Measurements from ENCODE around the gene SCN1A. TPM values are rescaled to one million over a fixed set of nuclear protein-coding genes. Genes with fewer than 3 reads are reported as not detected.
A peak's percentile ranks its signal among the peaks of the same experiment; 100 is the strongest.

The SCN1A gene
- total and polyA plus RNA-seq, 2 experiments from 2014 or later: 0.08 TPM; not detected in 1

DNA sequence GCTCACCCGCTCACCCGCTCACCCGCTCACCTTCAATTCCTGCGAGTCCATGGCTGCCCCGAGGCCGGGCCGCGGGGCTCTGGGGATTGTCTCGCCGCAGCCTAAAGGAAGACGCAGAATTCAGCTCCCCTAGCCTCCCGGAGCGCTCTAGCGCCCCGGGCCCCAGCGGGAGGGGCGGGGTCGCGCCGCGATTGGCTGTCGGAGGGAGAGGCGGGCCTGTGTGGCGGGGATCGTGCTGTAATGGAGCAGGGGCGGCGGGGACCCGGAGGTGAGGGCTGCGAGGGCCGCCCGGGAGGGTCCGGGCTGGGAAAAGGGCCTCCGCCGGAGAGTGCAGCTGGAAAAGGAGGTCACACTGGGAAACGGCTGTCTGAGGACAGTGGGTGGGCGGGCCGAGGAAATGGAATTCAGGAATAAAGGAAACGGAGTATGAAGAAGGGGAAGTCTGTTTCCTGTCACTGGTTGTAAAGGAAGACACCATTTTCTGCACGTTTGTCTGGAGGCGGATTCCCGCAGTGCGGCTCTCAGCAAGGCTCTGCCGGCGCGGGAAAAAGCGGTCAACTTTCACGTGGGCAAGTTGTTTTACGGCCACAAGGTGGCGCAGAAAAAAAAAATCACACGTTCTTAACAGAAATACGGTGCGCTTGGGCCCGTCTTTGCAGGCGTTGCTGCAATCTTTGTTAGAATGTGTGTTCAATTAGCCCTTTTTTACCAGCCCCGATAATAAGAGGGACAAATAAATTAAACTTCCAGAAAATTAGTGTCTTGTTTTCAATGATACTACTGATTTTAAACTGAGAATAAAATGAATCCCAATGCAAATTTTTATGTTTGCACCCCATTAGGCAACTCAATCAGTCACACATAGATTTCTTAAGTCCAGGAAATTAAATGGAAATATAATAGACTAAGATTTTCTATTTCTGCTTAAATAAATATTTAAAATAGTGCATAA, 173.9 kb downstream of the SCN1A start, which contains the start of gene TTC21B:
Gene TTC21B, minus strand, starts transcription at position 122 of the 952 bp plus-strand sequence. Its CDS starts 71 bp downstream, at position 51.
- Histone ChIP-seq H3F3A (ENCODE audit: insufficient read depth) (peaks cover 14% of the 10 kb centered on the region; the same call in 1 of the 2 replicates), H3K4me2 (ENCODE audit: unreplicated experiment) (peak within 1 kb of the TSS; percentile 95), H3K79me2 (ENCODE audit: insufficient read depth) (peaks cover 42% of the 10 kb centered on the region), H3K9me2 (ENCODE audit: insufficient read depth) (no peaks in the 10 kb centered on the region), H2AFZ (peak within 1 kb of the TSS; percentile 85), H3K27me3 (replicated peaks; ENCODE audit: insufficient read depth) (no peaks in the 10 kb centered on the region), H3K9me3 (ENCODE audit: low read depth) (no peaks in the 10 kb centered on the region), H4K20me1 (ENCODE audit: insufficient read depth) (no peaks in the 10 kb centered on the region), H3K27ac (peak within 1 kb of the TSS; percentile 77), H3K9ac (peak within 1 kb of the TSS; percentile 84), H3K36me3 (ENCODE audit: low read depth) (peaks cover 1% of the 10 kb centered on the region; the same call in 1 of the 2 replicates), H3K4me3 (peak within 1 kb of the TSS; percentile 81), H3K4me1 (ENCODE audit: insufficient read depth) (peaks cover 8% of the 10 kb centered on the region)
- in situ Hi-C loops (cut with MboI): loop anchor here (10.0 kb wide), 1 partner anchor 171 kb away; the partner anchor contains the start of gene SCN1A
- 1% methylated on average over 27 to 54 of the region's 55 CpGs for WGBS, 2 experiments (ENCODE audit: low coverage in 1 of 2, low lambda C conversion rate in 2 of 2, missing lambda C conversion rate in 2 of 2)
- TF ChIP-seq EZH2phosphoT487 (IDR thresholded peaks at IDR 0.05; ENCODE audit: insufficient read depth, low read depth) (no peak), EZH2 (IDR thresholded peaks at IDR 0.05; ENCODE audit: insufficient read depth, poor library complexity, severe bottlenecking) (no peak)
- peak; percentile 97 for DNase-seq

DNA sequence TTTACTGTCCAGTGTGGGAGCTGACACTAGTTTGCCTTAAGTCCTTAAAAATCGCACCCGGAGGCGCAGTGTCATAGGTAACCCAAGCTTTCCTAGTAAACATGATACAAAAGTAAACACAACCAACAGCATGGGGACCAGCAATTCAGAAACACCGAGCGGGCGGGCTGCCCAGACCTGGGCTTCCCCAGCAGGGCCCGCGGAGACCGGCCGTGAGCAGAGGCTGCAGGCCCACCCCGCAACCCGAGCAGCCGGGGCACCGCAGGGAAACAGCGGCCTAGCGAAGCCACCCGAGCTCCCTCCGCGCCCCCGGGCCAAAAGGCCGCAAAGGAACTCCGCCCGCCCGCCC, 174.5 kb downstream of the SCN1A start:
- H4K20me1 ChIP-seq (ENCODE audit: insufficient read depth): no peaks in the 10 kb centered on the region
- H3K27me3 ChIP-seq (replicated peaks; ENCODE audit: insufficient read depth): no peaks in the 10 kb centered on the region
- H3K9me2 ChIP-seq (ENCODE audit: insufficient read depth): no peaks in the 10 kb centered on the region
- in situ Hi-C loops (cut with MboI): loop anchor here (10.0 kb wide), 1 partner anchor 172 kb away; the partner anchor contains the start of gene SCN1A
- H2AFZ ChIP-seq: peak overlapping the region; percentile 85
- peak overlapping the region; percentile 84 for H3K9ac ChIP-seq
- H3K4me3 ChIP-seq: peak overlapping the region; percentile 81
- peak overlapping the region; percentile 77 for H3K27ac ChIP-seq
- peaks cover 14% of the 10 kb centered on the region; the same call in 1 of the 2 replicates for H3F3A ChIP-seq (ENCODE audit: insufficient read depth)
- no peak for TF ChIP-seq EZH2phosphoT487 (IDR thresholded peaks at IDR 0.05; ENCODE audit: insufficient read depth, low read depth)
- TF ChIP-seq EZH2 (IDR thresholded peaks at IDR 0.05; ENCODE audit: insufficient read depth, poor library complexity, severe bottlenecking): no peak
- no peak for DNase-seq
- WGBS, 2 experiments (ENCODE audit: low coverage in 1 of 2, low lambda C conversion rate in 2 of 2, missing lambda C conversion rate in 2 of 2): 1 to 3% methylated on average over 14 to 24 of the region's 24 CpGs
- H3K4me1 ChIP-seq (ENCODE audit: insufficient read depth): peaks cover 8% of the 10 kb centered on the region
- no peaks in the 10 kb centered on the region for H3K9me3 ChIP-seq (ENCODE audit: low read depth)
- H3K79me2 ChIP-seq (ENCODE audit: insufficient read depth): peaks cover 47% of the 10 kb centered on the region
- peaks cover 6% of the 10 kb centered on the region; the same call in 1 of the 2 replicates for H3K36me3 ChIP-seq (ENCODE audit: low read depth)
- peak overlapping the region; percentile 95 for H3K4me2 ChIP-seq (ENCODE audit: unreplicated experiment)

GRCh38 chr2:165952741-165953211, 175.0 kb downstream of the SCN1A start:
- Histone ChIP-seq H3K9ac (peak overlapping the region; percentile 84), H4K20me1 (ENCODE audit: insufficient read depth) (no peaks in the 10 kb centered on the region), H3K27me3 (replicated peaks; ENCODE audit: insufficient read depth) (no peaks in the 10 kb centered on the region), H3K79me2 (ENCODE audit: insufficient read depth) (peaks cover 47% of the 10 kb centered on the region), H3F3A (ENCODE audit: insufficient read depth) (peaks cover 14% of the 10 kb centered on the region; the same call in 1 of the 2 replicates), H3K4me3 (peak overlapping the region; percentile 81), H3K27ac (peak overlapping the region; percentile 77), H3K4me2 (ENCODE audit: unreplicated experiment) (peak overlapping the region; percentile 95), H3K9me2 (ENCODE audit: insufficient read depth) (no peaks in the 10 kb centered on the region), H3K4me1 (ENCODE audit: insufficient read depth) (peaks cover 8% of the 10 kb centered on the region), H2AFZ (peak overlapping the region; percentile 85), H3K9me3 (ENCODE audit: low read depth) (no peaks in the 10 kb centered on the region), H3K36me3 (ENCODE audit: low read depth) (peaks cover 11% of the 10 kb centered on the region; the same call in 1 of the 2 replicates)
- no peak for TF ChIP-seq EZH2 (IDR thresholded peaks at IDR 0.05; ENCODE audit: insufficient read depth, poor library complexity, severe bottlenecking)
- no peak for TF ChIP-seq EZH2phosphoT487 (IDR thresholded peaks at IDR 0.05; ENCODE audit: insufficient read depth, low read depth)
- WGBS, 2 experiments (ENCODE audit: low coverage in 1 of 2, low lambda C conversion rate in 2 of 2, missing lambda C conversion rate in 2 of 2): 25 to 28% methylated on average over 4 of the region's 4 CpGs
- in situ Hi-C loops (cut with MboI): loop anchor here (10.0 kb wide), 1 partner anchor 172 kb away; the partner anchor contains the start of gene SCN1A
- DNase-seq: peak; percentile 34

DNA sequence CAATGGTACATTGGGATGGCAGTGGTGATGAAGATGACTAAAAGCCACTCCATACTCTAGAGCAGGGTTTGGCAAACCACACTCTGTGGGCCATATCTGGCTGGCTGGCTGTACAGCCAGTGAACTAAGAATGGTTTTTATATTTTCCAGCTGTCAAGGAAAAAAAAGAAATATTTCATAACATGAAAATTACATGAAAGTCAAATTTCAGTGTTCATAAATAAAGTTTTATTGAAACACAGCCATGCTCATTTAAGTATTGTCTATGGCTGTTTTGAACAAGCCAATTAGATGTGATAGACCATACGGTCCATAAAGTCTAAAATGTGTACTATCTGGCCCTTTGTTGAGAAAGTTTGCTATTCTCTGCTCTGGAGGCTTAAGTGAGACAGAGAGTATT, 175.7 kb downstream of the SCN1A start:
- Histone ChIP-seq H3K9me3 (ENCODE audit: low read depth) (no peaks in the 10 kb centered on the region), H3K79me2 (ENCODE audit: insufficient read depth) (peaks cover 47% of the 10 kb centered on the region), H3K27ac (no peak overlapping the region), H3K9me2 (ENCODE audit: insufficient read depth) (no peaks in the 10 kb centered on the region), H2AFZ (peak overlapping the region; percentile 85), H3F3A (ENCODE audit: insufficient read depth) (peaks cover 14% of the 10 kb centered on the region; the same call in 1 of the 2 replicates), H3K27me3 (replicated peaks; ENCODE audit: insufficient read depth) (no peaks in the 10 kb centered on the region), H3K9ac (peak overlapping the region; percentile 84; the same call in 1 of the 2 replicates), H3K4me2 (ENCODE audit: unreplicated experiment) (peak overlapping the region; percentile 95), H4K20me1 (ENCODE audit: insufficient read depth) (no peaks in the 10 kb centered on the region), H3K36me3 (ENCODE audit: low read depth) (peaks cover 11% of the 10 kb centered on the region; the same call in 1 of the 2 replicates), H3K4me1 (ENCODE audit: insufficient read depth) (peaks cover 8% of the 10 kb centered on the region), H3K4me3 (peak overlapping the region; percentile 81)
- 0% methylated on average over 1 of the region's 1 CpG for WGBS, 2 experiments (ENCODE audit: low coverage in 1 of 2, low lambda C conversion rate in 2 of 2, missing lambda C conversion rate in 2 of 2)
- no peak for DNase-seq
- no peak for TF ChIP-seq EZH2 (IDR thresholded peaks at IDR 0.05; ENCODE audit: insufficient read depth, poor library complexity, severe bottlenecking)
- TF ChIP-seq EZH2phosphoT487 (IDR thresholded peaks at IDR 0.05; ENCODE audit: insufficient read depth, low read depth): no peak
- in situ Hi-C loops (cut with MboI): loop anchor here (10.0 kb wide), 1 partner anchor 173 kb away; the partner anchor contains the start of gene SCN1A
